GM21447 (cell line): ENCODE data around the gene SAMD4A.
"Not testable (repeated sequence)": the region's sequence is repeated elsewhere in the genome, so short reads cannot be mapped to it uniquely, and the experiment has no call there.

Experiments
- ATAC-seq: cut with Tn5 transposase; IDR thresholded peaks from one replicate; pipeline ENCODE4 v1.9.1; 2021; ENCODE audit not compliant: unreplicated experiment

Gene SAMD4A

GRCh38 chr14:54594537-54594936 is 27.6 kb downstream of the SAMD4A start:
- no peak for ATAC-seq

- no peak for ATAC-seq
These were observed 31.0 kb downstream of the SAMD4A start for GRCh38 chr14:54597795-54598443.

- no peak for ATAC-seq
These were observed 33.2 kb downstream of the SAMD4A start for GRCh38 chr14:54599966-54600716.

GRCh38 chr14:54600717-54601109 is 33.8 kb downstream of the SAMD4A start:
- no peak for ATAC-seq

GRCh38 chr14:54603362-54603761 is 36.4 kb downstream of the SAMD4A start:
- no peak for ATAC-seq

GRCh38 chr14:54606178-54606577 is 39.2 kb downstream of the SAMD4A start:
- no peak for ATAC-seq

GRCh38 chr14:54606631-54607133 is 39.8 kb downstream of the SAMD4A start:
- ATAC-seq, result no peak

- no peak for ATAC-seq
These were observed 42.6 kb downstream of the SAMD4A start for GRCh38 chr14:54609576-54609975.

- ATAC-seq, result no peak
These were observed 43.4 kb downstream of the SAMD4A start for GRCh38 chr14:54610051-54610977.

GRCh38 chr14:54614296-54614695 is 47.4 kb downstream of the SAMD4A start:
- ATAC-seq, result no peak

GRCh38 chr14:54617467-54617866 is 50.5 kb downstream of the SAMD4A start:
- no peak for ATAC-seq

GRCh38 chr14:54621686-54622085 is 54.8 kb downstream of the SAMD4A start:
- ATAC-seq, result no peak

- ATAC-seq, result peak; percentile 74
These were observed 55.4 kb downstream of the SAMD4A start for GRCh38 chr14:54622192-54622958.

GRCh38 chr14:54623279-54624004 is 56.5 kb downstream of the SAMD4A start:
- ATAC-seq, result no peak

- ATAC-seq, result not testable (repeated sequence)
These were observed 57.1 kb downstream of the SAMD4A start for GRCh38 chr14:54624005-54624358.

- no peak for ATAC-seq
These were observed 58.2 kb downstream of the SAMD4A start for GRCh38 chr14:54625112-54625511.

GRCh38 chr14:54627219-54627539 is 60.3 kb downstream of the SAMD4A start:
- ATAC-seq, result peak; percentile 6

- peak; percentile 76 for ATAC-seq
These were observed 60.8 kb downstream of the SAMD4A start for GRCh38 chr14:54627540-54628363.

- ATAC-seq, result no peak
These were observed 62.3 kb downstream of the SAMD4A start for GRCh38 chr14:54629183-54629582.
